ENCODE data around the gene FOXN3. TPM values are rescaled to one million over a fixed set of nuclear protein-coding genes. Genes with fewer than 3 reads are reported as not detected.
A peak's percentile ranks its signal among the peaks of the same experiment; 100 is the strongest.

Gene FOXN3
- total and polyA plus RNA-seq, 8 donors, result 8.8 to 58.0 (median 31.7) TPM

GRCh38 chr14:89411976-89412375 lies 5.1 kb downstream of the FOXN3 start:
- WGBS, 2 donors, result 94 to 99% methylated on average over 11 of the region's 11 CpGs
- no peak for TF ChIP-seq CTCF (IDR thresholded peaks at IDR 0.05)
- no peak for ATAC-seq
- Histone ChIP-seq H3K4me3 (no peak overlapping the region), H3K4me1 (peaks cover 0 to 15% (median 9%) of the 10 kb centered on the region in 3 donors), H3K36me3 (peaks cover 0 to 6% (median 0%) of the 10 kb centered on the region in 3 donors), H3K9me3 (no peaks in the 10 kb centered on the region), H3K27me3 (no peaks in the 10 kb centered on the region), H3K27ac (no peak overlapping the region)
- no peak for FAIRE-seq
- DNase-seq, result no peak
- intact Hi-C loops (cut with DNase I), result no loop called here

GRCh38 chr14:89409961-89410360 lies 7.1 kb downstream of the FOXN3 start:
- FAIRE-seq (no peak), DNase-seq (no peak), ATAC-seq (no peak)
- Histone ChIP-seq H3K9me3 (no peaks in the 10 kb centered on the region), H3K4me1 (peaks cover 0 to 15% (median 4%) of the 10 kb centered on the region in 3 donors), H3K27ac (no peak overlapping the region), H3K4me3 (no peak overlapping the region), H3K27me3 (no peaks in the 10 kb centered on the region), H3K36me3 (peaks cover 0 to 6% (median 0%) of the 10 kb centered on the region in 3 donors)
- no peak for TF ChIP-seq CTCF (IDR thresholded peaks at IDR 0.05)
- 77 to 78% methylated on average over 10 of the region's 10 CpGs for WGBS, 2 donors
- intact Hi-C loops (cut with DNase I), result no loop called here

- Histone ChIP-seq H3K4me3 (no peak overlapping the region), H3K9me3 (no peaks in the 10 kb centered on the region), H3K4me1 (peaks cover 0 to 15% (median 0%) of the 10 kb centered on the region in 3 donors), H3K27ac (no peak overlapping the region), H3K27me3 (no peaks in the 10 kb centered on the region), H3K36me3 (peaks cover 0 to 6% (median 0%) of the 10 kb centered on the region in 3 donors)
- WGBS, 2 donors, result 47 to 59% methylated on average over 14 of the region's 14 CpGs
- FAIRE-seq (no peak), DNase-seq (no peak), ATAC-seq (peak; percentile 20 to 52 (median 36))
- intact Hi-C loops (cut with DNase I), result no loop called here
- no peak for TF ChIP-seq CTCF (IDR thresholded peaks at IDR 0.05)
Observed at GRCh38 chr14:89408907-89409700, 7.9 kb downstream of the FOXN3 start.

- 53 to 57% methylated on average over 4 of the region's 4 CpGs for WGBS, 2 donors
- Histone ChIP-seq H3K4me1 (peaks cover 0 to 15% (median 0%) of the 10 kb centered on the region in 3 donors), H3K27ac (no peak overlapping the region), H3K4me3 (no peak overlapping the region), H3K27me3 (no peaks in the 10 kb centered on the region), H3K9me3 (no peaks in the 10 kb centered on the region), H3K36me3 (peaks cover 0 to 6% (median 0%) of the 10 kb centered on the region in 3 donors)
- TF ChIP-seq CTCF (IDR thresholded peaks at IDR 0.05), result no peak
- intact Hi-C loops (cut with DNase I), result no loop called here
- no peak for DNase-seq
- ATAC-seq, result peak in 2 of 4 donors; percentile 26 to 28
- no peak for FAIRE-seq
Observed at GRCh38 chr14:89407856-89408255, 9.2 kb downstream of the FOXN3 start.

GRCh38 chr14:89406941-89407340 lies 10.1 kb downstream of the FOXN3 start:
- TF ChIP-seq CTCF (IDR thresholded peaks at IDR 0.05), result no peak
- DNase-seq, result no peak
- 34 to 36% methylated on average over 4 of the region's 4 CpGs for WGBS, 2 donors
- no peak for FAIRE-seq
- intact Hi-C loops (cut with DNase I), result no loop called here
- Histone ChIP-seq H3K9me3 (no peaks in the 10 kb centered on the region), H3K27ac (no peak overlapping the region), H3K4me3 (no peak overlapping the region), H3K4me1 (peaks cover 0 to 15% (median 0%) of the 10 kb centered on the region in 3 donors), H3K36me3 (peaks cover 0 to 6% (median 0%) of the 10 kb centered on the region in 3 donors), H3K27me3 (no peaks in the 10 kb centered on the region)
- ATAC-seq, result peak in 3 of 4 donors; percentile 30 to 37 (median 35)

All from pancreas (tissue), 10 donors.